HG03039 (cell line): ENCODE results near the gene SETD6.

Experiments
- ATAC-seq: cut with Tn5 transposase; IDR thresholded peaks from one replicate; pipeline ENCODE4 v1.9.1; 2021; ENCODE audit warnings: mild to moderate bottlenecking, moderate library complexity; ENCODE audit not compliant: unreplicated experiment

SETD6 gene

DNA sequence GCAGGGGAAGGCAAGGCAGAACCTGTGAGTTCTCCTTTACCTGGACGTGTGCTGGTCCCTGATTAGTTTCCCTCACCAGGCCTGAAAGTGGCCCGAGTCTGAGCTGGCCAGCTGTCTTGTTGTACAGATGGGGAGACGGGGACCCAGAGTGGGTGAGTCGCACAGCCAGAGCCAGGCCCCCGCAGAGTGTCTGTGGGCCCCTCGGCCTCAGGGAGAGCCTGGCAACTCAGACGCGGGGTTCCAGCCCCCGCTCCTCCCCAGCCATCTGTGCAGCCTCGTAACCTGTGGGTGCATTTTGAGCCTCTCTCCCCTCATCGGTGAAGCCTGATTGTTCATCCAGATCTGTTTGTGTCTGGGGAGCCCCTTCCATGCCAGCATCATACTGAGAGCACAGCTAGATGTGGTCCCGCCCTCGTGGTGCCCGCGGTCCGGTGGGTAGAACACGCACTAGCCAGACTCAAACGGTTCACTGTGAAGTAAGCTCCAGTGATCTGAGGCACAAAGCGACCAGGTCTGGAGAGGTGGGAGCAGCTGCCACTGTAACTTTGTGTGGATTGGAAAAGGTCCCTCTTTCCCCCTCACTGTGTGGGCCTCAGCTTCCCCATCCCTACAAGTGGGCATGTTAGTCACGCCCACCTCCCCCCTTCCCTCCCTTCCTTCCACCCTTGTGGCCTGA, 21.4 kb upstream of the SETD6 start:
- ATAC-seq: no peak

DNA sequence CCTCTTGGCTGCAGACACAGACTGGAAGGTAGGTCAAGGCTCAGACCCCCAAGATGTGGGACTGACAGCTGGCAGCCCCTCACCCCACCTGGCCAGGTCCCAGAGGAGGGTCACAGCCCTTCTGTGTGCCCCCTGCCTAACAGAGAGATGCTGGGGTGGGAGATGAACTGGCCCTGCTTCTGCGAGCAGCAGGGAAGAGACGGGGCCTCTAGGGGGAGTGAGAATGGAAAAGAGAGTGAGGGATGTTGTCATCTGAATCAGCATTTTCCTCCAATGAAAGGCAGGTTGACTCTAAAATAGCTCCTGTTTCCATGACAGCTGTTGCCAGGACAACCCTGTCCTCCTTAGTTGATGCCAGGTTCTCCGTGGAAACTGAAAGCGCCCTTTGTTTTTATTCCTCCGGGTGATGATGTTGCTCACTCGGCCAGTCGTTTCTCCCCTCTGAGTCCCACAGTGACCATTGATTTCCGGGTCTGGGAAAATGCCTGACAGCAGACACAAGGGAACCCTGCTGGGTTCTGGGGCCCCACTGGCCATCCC, 20.3 kb upstream of the SETD6 start:
- ATAC-seq: peak; percentile 64

GRCh38 chr16:58495521-58496331, 19.6 kb upstream of the SETD6 start:
- ATAC-seq: no peak

GRCh38 chr16:58497468-58497867, 17.8 kb upstream of the SETD6 start:
- no peak for ATAC-seq

GRCh38 chr16:58497935-58498334, 17.4 kb upstream of the SETD6 start:
- ATAC-seq: no peak

DNA sequence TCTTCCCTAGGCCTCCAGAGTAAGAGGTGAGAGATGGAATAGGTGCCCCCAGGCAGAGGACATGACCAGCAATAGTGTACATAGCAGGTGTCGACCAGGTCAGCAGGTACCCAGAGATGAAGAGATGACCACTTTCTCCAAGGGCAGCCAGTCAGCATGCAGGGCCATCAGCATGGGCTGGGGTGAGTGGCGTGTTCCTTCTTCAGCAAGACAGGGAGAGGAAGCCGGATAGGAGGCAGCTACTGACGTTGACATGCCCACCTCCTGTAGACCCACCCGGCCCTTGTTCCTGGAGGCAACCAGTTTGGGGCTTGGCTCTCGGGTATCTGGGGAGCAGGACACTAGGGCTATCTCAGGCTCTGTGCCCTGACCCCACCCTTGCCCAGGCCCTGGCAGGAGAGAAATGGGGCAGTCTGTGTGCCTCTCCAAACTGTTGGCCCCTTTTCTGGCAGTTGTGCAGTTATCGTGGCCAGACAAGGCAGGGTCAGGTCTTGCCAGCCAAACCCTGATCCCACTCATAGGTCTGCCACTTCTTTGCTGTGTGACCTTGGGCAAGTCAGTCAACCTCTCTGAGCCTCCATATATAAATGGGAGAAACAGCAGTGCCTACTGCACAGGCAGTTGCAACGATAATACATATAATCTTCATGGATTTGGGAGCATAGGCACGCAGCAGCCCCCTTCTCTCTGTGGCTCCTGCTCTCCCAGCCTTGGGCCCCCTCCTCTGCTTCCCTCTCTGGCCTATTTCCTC, 16.8 kb upstream of the SETD6 start:
- no peak for ATAC-seq

- no peak for ATAC-seq
These were observed 16.2 kb upstream of the SETD6 start for GRCh38 chr16:58499092-58499511.

DNA sequence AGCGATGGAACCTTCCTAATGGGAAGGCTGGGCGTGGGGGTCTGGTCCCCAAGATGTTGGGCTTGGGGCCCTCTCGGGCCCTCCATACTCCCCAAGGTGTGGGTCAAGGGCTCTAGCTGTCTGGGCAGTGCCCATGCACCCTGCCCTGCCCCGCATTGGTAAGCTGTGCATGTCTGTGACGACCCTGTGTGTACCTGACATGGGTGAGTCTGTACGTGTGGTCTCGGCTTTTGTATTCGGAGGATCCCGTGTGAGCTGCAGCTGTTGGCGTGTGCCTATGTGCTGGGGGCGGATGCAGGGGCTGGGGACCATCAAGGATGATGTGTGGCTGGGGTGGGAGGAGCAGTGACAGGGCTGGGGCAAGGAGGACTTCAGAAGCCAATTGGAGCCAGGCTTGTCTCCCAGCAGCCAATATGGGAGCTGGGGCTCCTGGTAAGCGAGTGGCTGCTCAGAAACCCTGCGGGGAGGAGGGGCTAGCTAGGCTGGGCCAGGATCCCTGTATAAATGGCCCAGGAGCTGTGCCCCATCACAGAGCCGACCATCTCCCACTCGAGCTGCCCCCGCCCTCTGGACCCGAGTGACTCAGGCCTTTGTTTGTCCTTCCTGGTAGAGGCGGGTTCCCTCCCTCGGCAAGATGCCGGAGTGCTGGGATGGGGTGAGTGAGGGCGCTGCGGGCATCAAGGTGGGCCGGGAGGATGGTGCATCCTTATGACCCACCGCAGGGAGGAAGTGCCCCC, 15.5 kb upstream of the SETD6 start, which contains the start of gene NDRG4:
Gene NDRG4, plus strand, starts transcription at position 529 of the 737 bp plus-strand sequence. Its CDS starts 106 bp downstream, at position 635.
- ATAC-seq: peak; percentile 51

- ATAC-seq: no peak
These were observed 14.7 kb upstream of the SETD6 start for GRCh38 chr16:58500430-58501241.

DNA sequence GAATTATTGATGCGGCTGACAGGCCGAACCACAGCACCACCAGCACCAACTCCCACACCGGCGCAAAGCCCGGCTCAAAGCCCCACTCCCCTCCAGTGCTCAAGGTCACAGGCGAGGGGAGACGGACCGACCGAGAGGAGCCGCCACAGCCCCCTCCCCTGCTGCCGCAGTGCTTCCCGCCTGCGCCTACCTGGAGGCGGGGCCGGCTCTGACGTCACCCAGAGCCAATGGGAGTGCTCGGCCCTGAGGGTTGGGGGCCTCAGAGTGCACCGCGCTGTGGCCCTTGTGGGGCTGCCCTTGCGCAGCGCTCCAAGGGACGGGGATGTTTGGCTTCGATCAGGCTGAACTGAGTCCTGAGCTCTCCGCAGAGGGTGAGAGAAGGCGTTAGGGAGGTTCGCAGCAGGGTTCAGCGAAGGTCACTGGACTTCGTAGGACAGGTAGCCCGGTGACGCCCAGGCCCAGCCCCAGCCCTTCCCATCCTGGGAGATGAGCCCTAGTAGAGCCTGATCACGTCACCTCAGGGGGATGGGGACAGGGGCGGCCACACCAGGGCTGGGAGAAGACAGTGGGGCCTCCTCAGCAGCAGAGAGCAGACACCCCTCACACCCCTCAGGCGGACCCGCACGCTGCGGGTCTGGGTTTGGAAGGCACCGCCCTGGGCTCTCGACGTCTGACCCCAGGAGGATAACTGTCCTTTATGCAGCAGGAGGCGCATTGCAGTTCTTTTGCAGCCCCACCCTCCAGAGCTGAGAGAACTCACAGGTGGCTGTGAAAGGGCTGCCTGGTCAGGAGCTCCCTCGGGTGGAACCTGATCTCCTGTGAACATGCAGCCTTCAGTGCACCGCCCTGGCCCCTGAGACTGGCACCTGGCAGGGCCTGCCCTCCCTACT, 13.8 kb upstream of the SETD6 start:
- no peak for ATAC-seq

DNA sequence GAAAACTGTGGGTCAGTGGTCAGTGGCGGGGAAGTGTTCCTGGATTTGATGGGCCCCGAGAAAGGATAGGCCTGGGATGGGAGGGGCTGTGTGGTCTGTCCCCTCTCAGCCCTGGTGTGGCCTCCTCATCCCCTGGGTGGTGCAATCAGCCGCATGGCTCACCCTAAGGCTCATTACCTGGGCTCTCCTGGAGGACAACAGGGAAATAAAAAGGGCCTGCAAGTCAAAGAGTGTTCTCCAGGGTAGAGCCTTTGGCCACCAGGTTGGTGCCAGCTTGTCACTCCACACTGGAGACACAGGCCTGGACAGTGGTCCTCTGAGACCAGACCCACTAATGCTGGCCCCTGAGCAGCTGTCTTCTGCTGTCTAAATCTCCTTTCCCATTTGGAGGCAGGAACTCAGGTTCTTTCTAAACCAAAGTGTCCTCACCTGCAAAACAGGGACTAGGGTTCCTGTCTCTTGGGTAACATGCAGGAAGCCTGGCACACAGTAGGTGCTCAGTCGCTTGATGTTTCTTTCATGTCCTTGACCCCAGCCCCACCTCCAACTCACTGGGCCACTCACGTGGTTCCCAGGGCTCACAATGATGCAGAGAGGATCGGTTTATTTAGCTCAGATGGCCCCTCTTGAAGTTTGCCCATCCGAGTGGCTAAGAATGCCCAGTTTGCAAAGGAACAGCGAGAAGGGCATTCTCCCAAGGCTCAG, 12.9 kb upstream of the SETD6 start:
- ATAC-seq: no peak

- ATAC-seq: no peak
These were observed 12.0 kb upstream of the SETD6 start for GRCh38 chr16:58503166-58503862.

GRCh38 chr16:58503863-58504688, 11.2 kb upstream of the SETD6 start:
- ATAC-seq: no peak

DNA sequence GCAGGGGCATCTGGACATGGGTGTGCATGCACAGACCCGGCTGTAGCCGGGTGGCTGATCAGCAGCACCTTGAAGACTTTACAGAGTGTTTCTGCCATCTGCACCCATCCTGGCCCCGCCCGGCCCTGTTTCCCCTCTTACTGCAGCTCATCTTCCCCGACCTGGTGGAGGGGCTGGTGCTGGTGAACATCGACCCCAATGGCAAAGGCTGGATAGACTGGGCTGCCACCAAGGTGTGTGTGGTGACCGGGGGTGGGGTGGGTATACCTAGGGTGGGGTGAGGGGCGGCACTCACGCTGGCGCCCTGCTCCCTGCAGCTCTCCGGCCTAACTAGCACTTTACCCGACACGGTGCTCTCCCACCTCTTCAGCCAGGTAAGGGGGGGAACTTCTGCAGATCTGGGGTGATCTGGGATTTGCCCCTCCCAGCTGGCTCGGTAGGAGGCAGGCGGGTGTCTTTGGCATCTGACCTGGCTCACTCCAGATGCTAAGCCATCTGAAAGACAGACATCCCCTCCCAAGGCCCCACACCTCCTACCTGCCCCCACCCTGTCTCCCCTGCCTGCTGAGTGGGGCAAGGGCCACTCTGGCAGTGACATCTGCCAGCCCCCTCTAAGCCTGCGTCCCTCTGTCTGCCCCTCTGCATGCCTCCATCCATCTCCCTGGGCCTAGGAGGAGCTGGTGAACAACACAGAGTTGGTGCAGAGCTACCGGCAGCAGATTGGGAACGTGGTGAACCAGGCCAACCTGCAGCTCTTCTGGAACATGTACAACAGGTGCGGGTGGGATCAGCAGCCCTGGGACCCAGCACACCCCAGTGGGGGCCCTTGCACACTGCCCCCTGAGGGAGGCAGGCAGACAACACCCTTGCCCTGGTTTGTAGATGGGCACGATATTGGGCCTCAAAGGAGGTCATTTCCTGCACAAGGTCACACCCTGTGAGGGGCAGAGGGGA, 8.8 kb upstream of the SETD6 start:
- no peak for ATAC-seq

DNA sequence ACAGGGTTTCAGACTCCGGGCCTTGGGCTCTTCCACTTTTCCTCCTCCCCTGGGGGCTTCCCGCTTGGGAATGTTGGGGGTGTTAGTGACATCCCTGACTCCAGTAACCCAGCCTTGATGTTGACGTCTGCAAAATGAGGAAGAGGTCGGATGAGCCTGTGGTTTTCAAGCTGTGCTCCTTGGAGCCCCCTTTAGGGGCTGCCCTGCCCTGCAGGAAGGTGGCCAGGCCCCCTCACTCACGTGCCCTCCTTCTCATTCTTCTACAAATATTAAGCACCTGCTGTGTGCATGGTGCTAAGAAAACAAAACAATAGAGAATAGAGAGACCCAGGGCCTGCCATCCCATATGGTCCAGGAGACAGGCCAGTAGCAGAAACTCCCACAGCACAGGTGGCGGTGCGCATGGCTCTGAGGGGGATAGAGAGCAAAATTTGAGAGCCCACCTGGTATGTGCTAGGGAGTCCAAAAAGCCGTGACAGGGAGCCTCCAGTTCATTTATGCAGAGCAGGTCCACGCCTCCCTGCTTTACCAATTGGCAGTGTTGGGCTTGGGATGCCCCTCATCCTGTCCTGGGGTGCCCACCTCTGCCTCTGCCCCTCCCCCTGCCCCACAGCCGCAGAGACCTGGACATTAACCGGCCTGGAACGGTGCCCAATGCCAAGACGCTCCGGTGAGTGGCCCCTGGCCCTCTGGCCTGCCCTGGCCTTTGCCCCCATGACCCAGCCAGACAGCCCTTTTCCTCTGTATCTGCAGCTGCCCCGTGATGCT, 7.9 kb upstream of the SETD6 start:
- no peak for ATAC-seq
